DMS79 treated with DMSO at 0.1 percent for 48 hours (cell line): ENCODE data around the gene ICAM4.
A peak's percentile ranks its signal among the peaks of the same experiment; 100 is the strongest.
"Not testable (repeated sequence)": the region's sequence is repeated elsewhere in the genome, so short reads cannot be mapped to it uniquely, and the experiment has no call there.

Experiments
- DNase-seq: peaks from one replicate; lab custom pipeline; 2025; lab: John Stamatoyannopoulos, UW

The ICAM4 gene

GRCh38 chr19:10286803-10287737 is at the start of gene ICAM4:
ICAM4 (plus strand) TSS chr19:10286955; CDS start chr19:10287013, 58 bp downstream.
- DNase-seq: no peak

- no peak for DNase-seq
Observed at GRCh38 chr19:10237702-10238101, 49.1 kb upstream of the ICAM4 start.

GRCh38 chr19:10238172-10238783 is 48.5 kb upstream of the ICAM4 start:
- DNase-seq: peak; percentile 18

DNA sequence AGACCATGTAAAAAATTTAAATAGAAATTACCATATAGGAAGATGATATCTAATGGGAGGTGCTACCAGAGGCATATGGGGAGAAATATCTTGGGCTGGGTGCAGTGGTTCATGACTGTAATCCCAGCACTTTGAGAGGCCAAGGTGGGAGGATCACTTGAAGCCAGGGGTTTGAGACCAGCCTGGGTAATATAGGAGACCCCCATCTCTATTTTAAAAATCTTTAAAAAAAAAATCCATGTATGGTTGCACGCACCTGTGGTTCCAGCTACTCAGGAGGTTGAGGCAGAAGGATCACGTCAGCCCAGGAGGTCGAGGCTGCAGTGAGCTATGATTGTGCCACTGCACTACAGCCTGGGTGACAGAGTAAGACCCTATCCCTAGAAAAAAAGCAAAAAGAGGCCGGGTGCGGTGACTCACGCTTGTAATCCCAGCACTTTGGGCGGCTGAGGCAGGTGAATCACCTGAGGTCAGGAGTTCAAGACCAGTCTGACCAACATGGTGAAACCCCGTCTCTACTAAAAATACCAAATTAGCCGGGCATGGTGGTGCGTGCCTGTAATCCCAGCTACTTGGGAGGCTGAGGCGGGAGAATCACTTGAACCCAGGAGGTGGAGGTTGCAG is 44.8 kb upstream of the ICAM4 start:
- not testable (repeated sequence) for DNase-seq

GRCh38 chr19:10243606-10244005 is 43.1 kb upstream of the ICAM4 start:
- DNase-seq: no peak

DNA sequence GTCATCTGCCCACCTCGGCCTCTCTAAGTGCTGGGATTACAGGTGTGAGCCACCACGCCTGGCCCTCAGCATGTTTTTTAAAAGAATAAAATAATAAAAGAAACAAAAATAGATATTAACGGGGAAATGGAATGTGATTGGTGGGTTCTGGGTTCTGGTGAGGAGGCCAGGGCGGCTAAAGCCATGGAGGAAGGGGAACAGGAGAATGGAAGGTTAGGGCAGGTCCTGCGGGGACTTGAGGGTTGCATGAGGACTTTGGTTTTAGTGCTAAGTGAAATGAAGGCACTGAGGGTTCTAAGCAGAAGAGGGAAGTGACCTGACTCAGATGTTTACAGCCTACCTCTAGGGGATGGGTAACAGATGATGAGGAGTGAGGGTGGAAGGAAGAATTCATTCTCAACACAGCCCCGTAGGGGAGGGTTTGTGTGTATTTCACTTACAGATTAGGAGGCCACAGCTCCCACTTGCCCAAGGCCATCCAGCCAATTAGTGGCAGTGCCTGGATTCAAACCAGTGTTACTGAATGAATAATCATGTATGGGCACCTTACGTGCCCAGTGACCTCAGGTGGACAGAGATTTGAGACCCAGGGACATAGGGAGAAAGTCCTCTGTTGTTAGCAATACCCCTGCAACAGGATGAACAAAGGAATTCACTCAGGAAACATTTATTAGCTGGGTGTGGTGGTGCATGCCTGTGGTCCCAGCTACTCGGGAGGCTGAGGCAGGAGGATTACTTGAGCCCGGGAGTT is 41.4 kb upstream of the ICAM4 start:
- no peak for DNase-seq

GRCh38 chr19:10246511-10246910 is 40.2 kb upstream of the ICAM4 start:
- DNase-seq: no peak

DNA sequence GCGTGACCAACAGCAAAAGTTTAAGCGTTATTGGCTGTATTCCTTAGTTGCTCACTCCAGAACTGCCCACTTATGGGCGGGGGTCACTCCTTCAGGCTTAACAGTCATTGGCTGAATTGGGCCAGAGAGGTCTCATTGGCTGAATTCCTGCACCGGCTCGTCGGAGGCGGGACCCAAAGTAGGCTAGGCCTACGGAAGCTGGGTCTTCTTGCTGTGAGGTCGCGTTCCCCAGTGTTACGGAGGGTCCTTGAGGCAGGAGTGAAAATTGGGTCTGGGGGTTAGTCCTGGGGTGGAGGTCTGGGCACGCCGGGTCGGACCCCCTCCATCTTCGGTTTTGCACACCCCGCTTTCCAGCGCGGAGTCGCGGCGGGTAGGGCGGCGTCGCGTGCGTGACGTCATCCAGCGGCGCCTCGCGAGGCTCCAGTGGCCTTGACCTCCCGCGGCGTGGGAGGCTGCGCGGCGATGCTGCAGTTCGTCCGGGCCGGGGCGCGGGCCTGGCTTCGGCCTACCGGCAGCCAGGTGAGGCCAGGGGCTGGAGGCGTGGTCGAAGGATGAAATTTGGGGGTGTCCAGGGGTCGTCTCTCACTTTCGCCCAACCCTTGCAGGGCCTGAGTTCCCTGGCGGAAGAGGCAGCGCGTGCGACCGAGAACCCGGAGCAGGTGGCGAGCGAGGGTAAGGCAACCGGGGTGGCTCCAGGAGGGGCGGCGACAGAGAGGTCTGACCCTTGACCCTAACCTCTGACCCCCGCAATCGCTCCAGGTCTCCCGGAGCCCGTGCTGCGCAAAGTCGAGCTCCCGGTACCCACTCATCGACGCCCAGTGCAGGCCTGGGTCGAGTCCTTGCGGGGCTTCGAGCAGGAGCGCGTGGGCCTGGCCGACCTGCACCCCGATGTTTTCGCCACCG is 34.7 kb upstream of the ICAM4 start, which contains the start of gene MRPL4:
Gene MRPL4, plus strand, starts transcription at position 423 of the 903 bp plus-strand sequence. Its CDS starts 40 bp downstream, at position 463.
- DNase-seq: peak; percentile 99

DNA sequence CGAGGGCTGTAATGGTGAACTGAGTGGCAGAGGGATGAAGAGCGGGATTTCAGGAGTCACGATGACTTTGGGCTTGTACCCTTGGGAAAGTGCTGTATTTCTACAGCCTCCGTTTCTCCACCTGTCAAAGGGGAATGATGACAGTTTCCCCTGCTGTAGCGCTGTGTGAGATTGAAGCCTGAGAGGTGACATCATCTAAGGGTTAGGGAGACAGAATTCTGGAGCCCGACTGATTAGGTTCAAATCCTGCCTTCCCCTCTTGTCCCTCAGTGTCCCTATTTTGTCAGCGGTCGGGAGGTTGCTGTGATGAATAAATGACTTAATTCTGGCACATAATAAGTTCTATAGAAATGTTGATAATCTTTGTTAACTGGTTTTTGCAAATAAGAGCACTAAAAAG is 34.0 kb upstream of the ICAM4 start:
- DNase-seq: no peak

DNA sequence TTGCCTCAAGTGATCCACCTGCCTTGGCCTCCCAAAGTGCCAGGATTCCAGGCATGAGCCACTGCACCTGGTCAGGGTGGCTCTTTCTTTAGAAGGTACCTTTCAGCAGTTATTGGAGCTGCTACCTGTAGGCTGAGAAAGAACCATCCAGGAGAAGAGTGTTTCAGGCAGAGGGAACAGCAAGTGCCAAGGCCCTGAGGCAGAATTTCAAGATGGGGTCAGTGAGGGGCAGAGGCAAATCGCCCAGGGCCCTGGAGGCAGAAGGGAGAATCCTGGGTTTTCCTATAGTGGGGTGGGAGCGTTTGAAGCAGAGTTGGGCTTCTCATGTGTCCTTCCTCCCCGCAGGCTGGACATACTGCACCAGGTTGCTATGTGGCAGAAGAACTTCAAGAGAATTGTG is 32.5 kb upstream of the ICAM4 start:
- no peak for DNase-seq

GRCh38 chr19:10255358-10255757 is 31.4 kb upstream of the ICAM4 start:
- DNase-seq: no peak

- no peak for DNase-seq
Observed at GRCh38 chr19:10256551-10256950, 30.2 kb upstream of the ICAM4 start.

DNA sequence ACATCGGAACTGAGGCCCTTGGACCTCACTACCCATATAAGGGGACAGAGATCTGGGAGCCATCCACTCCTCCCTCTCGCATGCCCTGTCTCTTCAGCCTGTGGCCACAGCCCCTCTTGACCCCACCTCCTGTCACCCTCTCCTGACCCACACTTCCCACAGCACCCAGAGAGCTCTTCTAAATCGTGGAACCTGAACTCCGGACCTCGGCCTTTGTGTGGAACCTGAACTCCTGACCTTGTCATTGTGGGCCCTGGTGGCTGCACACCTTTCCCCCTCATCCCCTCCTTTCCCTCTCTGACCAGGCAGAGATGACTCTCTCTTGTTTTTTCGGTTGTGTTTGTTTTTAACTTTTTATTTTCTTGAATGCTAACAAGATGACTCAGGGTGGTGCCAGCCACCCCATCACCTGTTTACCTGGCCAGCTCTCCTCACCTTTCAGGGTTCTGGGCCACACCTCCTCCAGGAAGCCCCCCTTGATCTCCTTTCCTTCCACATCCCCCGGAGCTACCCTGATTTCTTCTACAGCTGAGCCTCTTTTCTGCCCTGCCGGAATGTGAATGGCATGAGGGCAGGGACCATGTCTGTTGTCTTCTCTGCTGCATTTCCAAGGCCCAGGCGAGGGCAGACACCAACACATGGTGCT is 29.7 kb upstream of the ICAM4 start:
- no peak for DNase-seq

DNA sequence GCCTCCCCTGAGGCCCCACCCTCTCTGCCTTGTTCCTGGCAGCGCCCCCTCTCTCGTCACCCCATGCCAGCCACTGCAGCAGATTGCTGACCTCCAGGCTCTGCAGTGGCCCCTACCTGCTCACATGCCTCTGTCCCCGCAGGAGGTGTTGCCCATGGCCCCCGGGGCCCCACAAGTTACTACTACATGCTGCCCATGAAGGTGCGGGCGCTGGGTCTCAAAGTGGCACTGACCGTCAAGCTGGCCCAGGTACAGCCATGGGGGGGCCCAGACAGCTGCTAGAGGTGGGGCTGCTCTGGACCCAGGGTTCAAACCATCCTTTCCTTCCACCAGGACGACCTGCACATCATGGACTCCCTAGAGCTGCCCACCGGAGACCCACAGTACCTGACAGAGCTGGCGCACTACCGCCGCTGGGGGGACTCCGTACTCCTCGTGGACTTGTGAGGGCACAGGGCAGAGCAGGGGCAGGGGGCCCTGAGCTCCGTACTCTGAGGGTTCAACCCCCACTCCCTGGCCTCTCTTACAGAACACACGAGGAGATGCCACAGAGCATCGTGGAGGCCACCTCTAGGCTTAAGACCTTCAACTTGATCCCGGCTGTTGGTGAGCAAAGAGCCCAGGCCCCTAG is 28.6 kb upstream of the ICAM4 start:
- DNase-seq: no peak

DNA sequence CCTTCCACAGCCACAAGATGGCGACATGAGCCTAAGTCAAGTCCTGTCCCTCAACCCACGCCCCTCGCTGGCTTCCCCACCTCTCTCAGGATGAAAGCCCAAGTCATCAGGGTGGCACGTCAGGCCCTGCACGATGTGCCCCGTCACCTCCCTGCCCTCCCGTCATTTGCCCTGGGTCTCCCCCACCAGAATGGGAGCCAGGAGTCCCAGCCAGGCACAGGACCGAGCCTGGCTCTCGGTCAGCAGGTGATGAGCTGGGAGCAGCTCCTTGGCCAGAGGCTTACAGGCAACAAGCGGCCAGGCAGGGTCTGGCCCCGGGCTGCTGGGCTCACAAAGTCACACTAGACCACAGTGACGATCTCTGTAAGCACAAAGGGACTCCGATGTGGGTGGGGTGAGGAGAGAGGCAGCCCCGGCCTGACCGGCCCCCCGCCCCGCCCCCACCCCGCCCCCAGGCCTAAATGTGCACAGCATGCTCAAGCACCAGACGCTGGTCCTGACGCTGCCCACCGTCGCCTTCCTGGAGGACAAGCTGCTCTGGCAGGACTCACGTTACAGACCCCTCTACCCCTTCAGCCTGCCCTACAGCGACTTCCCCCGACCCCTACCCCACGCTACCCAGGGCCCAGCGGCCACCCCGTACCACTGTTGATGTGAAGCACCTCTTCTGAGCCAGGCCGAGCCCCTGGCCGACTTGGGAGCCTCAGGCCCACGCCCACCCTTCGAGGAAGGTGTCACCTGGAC is 27.4 kb upstream of the ICAM4 start:
- DNase-seq: peak; percentile 72

DNA sequence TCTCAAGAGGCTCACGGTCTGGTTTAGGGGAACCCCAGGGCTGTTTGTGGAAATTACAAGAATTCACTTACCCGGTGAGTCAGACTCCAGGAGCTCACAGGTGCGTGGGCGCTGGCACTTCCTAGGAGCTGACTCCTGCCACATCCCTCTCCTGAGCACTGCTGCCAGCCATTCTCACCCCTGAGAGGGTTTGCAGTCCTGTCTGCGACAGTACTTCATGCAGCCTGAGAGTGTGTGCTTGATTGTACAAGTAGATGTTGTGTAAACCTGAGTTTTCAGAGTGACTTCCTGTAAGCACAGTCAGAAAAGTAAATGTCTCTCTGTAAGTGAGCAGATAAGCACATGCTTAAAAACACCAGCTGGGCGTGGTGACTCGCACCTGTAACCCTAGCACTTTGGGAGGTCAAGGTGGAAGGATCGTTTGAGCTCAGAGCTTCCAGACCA is 26.6 kb upstream of the ICAM4 start:
- no peak for DNase-seq

GRCh38 chr19:10262771-10263170 is 24.0 kb upstream of the ICAM4 start:
- no peak for DNase-seq

DNA sequence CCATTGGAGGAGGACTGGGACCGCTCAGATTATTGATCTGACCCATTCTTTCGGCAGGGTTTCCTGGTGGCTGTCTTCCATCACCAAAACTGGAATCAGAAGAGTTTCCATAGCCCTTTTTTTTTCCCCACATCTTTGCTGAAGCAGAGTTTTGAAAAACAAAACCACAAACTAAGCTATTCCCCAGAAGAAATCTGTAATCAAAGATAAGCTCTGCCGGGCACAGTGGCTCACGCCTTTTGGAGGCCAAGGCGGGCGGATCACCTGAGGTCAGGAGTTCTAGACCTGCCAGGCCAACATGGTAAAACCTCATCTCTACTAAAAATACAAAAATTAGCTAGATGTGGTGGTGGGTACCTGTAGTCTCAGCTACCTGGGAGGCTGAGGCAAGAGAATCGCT is 20.0 kb upstream of the ICAM4 start:
- DNase-seq: no peak

DNA sequence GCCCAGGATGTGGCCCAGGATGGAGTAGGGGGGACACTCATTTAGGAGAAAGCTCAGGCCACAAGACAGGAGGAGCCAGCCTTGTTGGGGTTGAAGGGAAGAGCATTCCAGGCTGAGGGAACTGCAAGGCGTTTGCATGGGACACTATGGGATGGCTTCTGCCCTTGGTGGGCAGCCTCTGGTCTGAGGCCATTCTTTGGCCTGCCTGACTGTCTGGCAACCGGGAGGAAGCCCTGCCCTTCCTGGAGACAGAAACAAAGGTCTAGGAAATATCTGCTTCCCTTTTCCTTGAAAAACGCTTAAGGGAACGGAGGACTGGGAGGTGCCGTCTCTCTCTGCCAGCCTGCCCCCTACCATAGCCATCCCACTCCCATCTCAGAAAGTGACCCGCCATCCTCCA is 18.7 kb upstream of the ICAM4 start:
- no peak for DNase-seq
